ENCODE results near the gene DLGAP1. TPM values are rescaled to one million over a fixed set of nuclear protein-coding genes. Genes with fewer than 3 reads are reported as not detected.

Gene DLGAP1
- total RNA-seq, 1 donor from 2014 or later, result 0.86 TPM

- intact Hi-C loops (cut with micrococcal nuclease), result no loop called here
These were observed 63.2 kb downstream of the DLGAP1 start for GRCh38 chr18:4391859-4392258.

- intact Hi-C loops (cut with micrococcal nuclease), result no loop called here
These were observed 69.2 kb downstream of the DLGAP1 start for GRCh38 chr18:4385876-4386275.

DNA sequence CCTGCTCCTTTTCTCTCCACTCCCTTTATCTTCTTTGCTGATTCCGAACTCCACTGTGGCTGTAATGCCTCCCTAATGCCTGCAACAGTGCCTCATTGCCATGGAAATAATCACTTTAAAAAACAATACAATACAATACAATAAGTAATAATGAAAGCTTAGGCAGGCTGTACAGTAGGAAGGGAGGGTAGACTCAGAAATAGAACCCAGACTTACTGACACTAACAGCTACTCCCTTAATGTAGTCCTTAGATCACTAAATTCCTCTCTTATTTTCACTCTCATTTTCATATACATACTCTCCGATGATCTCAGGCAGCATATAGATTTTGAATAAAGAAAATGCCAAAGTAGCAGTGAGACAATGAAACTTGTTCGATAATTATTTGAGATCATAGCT is 70.2 kb downstream of the DLGAP1 start:
- intact Hi-C loops (cut with micrococcal nuclease), result no loop called here

GRCh38 chr18:4374564-4374963 is 80.5 kb downstream of the DLGAP1 start:
- intact Hi-C loops (cut with micrococcal nuclease), result no loop called here

- intact Hi-C loops (cut with micrococcal nuclease), result no loop called here
These were observed 85.4 kb downstream of the DLGAP1 start for GRCh38 chr18:4369705-4370104.

GRCh38 chr18:4360221-4360715 is 94.8 kb downstream of the DLGAP1 start:
- intact Hi-C loops (cut with micrococcal nuclease), result no loop called here

- intact Hi-C loops (cut with micrococcal nuclease), result no loop called here
These were observed 96.5 kb downstream of the DLGAP1 start for GRCh38 chr18:4358618-4359017.

DNA sequence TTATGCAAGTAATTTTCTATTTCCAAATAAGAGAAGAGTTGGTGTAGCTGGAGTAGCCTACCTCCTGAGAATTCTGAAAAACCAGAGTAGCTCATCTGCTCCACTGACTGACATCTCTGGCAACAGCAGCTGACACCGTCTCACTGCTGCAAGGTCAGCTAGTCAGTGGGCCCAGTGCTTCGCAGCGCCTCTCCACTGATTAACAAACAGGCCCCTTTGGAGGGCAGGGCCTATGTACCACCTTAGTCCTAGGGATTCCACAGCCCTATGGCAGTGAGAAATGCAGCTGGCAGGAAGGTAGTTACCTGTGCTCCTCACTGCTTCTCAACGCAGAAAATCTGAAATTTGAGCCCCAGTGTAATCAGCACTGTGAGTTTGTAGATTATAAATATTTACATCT is 97.5 kb downstream of the DLGAP1 start:
- intact Hi-C loops (cut with micrococcal nuclease), result no loop called here

- intact Hi-C loops (cut with micrococcal nuclease), result no loop called here
These were observed 98.2 kb downstream of the DLGAP1 start for GRCh38 chr18:4356929-4357328.

DNA sequence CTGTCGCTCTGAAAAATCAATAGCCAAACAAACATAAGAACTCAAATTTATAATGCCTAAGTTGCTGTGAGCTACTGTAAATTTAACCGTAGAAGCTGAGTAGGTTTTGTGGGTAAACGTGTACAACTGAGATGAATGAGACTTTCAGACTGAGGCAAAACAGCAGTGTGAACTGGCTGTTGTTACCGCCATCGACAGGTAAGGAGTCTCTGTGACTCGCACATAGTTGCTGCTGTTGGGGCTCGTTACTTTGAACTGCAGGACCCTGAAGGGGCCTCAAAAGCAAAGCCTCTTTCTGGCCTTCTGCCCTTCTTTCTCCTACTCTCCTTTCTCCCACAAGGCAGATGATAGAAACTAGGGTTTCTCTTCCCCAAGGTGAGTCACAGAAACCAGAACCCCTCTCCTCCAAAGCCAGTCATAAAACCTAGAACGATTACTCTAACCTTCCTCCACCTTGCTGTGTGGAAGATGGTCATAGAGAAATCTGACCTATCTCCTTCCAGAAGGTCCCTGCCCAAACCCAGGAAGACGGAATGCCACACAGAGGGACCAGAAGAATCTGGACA is 101.2 kb downstream of the DLGAP1 start:
- intact Hi-C loops (cut with micrococcal nuclease), result no loop called here

DNA sequence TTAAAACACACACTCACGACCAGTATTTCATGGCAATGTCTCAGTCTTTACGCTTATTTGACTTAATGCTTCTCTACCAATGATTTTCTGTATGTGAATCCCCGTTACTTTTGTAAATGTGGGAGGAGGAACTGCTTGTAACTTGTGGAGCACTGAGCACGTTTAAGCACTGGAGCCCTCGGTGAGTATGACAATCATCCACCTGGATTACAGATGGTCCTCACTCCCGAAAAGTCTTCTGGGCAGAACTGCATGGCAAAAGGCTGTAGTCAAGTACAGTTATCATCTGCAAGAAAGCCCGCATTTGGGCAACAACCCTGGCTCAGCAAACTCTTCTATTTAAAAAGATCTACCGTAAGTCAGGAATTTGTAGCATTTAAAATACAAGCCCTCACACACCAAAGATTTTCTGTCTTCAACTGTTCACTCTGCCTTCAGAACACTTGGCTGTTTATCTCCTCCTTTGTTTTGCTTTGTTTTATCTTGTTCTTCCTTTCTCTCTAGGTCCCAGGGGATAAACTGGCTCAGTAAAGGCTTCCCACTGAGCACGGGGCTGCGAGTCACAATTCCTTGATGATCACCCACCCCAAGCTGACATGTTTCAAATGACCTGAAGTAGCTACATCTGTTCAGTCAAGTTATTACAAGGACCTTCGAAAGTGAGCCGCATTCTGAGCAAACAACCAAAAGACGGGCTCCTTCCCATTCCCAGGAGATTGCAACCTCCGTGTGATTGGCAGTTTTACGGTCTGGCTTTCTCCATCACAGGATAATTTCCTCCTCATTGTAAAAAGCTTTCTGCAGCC is 102.2 kb downstream of the DLGAP1 start:
- intact Hi-C loops (cut with micrococcal nuclease), result no loop called here

- intact Hi-C loops (cut with micrococcal nuclease), result no loop called here
These were observed 104.1 kb downstream of the DLGAP1 start for GRCh38 chr18:4351005-4351404.

DNA sequence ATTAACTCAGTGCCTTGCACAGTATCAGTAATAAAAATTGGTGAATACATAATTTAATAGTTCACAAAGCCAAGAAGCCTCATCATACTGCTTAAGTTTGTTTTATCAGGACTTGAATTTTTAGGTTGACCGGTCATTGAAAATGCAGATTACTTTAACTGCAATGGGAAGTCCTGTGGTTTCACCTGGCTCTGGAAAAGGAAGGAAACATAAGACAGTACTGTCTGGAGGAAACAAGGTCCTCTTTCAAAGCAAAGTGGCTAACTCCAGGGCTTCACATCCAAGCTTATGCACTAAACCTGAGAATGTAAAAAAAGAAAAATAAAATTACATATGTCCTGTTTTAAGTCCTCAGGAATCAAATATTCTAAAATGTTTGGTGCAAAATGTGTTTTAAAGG is 119.7 kb downstream of the DLGAP1 start:
- intact Hi-C loops (cut with micrococcal nuclease), result no loop called here

GRCh38 chr18:4333043-4333442 is 122.1 kb downstream of the DLGAP1 start:
- intact Hi-C loops (cut with micrococcal nuclease), result no loop called here

GRCh38 chr18:4319738-4320677 is 135.1 kb downstream of the DLGAP1 start:
- intact Hi-C loops (cut with micrococcal nuclease), result loop anchor here (2.0 to 10.0 kb wide), 2 partner anchors 41 to 185 kb away; no protein-coding TSS in a partner anchor

DNA sequence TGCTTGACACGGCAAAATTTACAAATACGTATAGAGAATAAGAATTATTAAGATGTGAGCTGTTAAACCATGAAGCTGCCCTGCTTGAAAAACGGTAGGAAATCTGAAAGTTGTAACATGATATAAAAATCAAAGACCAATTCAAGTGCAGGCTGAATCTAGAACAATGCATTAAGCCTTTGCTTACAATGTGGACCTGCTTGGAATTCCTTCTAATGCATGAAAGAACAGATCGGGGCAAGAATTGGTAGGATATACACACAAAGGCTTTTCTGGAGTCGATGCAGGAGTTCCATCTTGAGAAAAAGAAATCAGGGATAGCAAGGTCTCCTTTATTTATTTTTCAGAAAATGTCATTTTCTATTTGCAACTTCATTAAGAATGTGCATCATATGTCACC is 136.8 kb downstream of the DLGAP1 start:
- intact Hi-C loops (cut with micrococcal nuclease), result loop anchor here (2.0 to 10.0 kb wide), 2 partner anchors 40 to 186 kb away; no protein-coding TSS in a partner anchor

- intact Hi-C loops (cut with micrococcal nuclease), result loop anchor here (10.0 kb wide), 1 partner anchor 193 kb away; no protein-coding TSS in a partner anchor
These were observed 143.2 kb downstream of the DLGAP1 start for GRCh38 chr18:4311945-4312344.

GRCh38 chr18:4311136-4311535 is 144.0 kb downstream of the DLGAP1 start:
- intact Hi-C loops (cut with micrococcal nuclease), result loop anchor here (10.0 kb wide), 1 partner anchor 194 kb away; no protein-coding TSS in a partner anchor

DNA sequence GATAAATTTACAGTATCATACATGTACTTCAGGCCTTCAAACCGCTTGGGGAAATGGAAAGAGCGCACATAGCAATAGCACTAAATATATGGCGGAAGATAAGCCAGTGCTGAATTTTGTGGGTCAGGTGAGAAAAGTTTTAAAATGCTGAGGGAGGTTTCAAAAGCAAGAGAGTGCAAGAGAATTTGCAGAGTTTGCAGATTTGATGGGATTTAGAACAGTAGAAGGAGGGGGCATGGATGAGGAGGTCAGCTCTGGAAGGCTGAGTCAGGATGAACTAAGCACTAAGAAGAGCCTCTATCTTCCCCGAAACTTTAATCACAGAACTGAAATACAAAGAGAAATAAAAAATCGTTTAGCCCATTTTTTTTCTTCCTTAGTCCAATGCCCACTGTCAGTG is 145.9 kb downstream of the DLGAP1 start:
- intact Hi-C loops (cut with micrococcal nuclease), result no loop called here

GRCh38 chr18:4308576-4308975 is 146.5 kb downstream of the DLGAP1 start:
- intact Hi-C loops (cut with micrococcal nuclease), result no loop called here

- intact Hi-C loops (cut with micrococcal nuclease), result no loop called here
These were observed 155.7 kb downstream of the DLGAP1 start for GRCh38 chr18:4299395-4299794.
